NCI-H2081 (cell line): ENCODE results near the gene TRAPPC1.

Experiments used
- DNase-seq, 2 experiments: peaks; one replicate each; lab custom pipeline; 2025; lab: John Stamatoyannopoulos, UW

The TRAPPC1 gene

DNA sequence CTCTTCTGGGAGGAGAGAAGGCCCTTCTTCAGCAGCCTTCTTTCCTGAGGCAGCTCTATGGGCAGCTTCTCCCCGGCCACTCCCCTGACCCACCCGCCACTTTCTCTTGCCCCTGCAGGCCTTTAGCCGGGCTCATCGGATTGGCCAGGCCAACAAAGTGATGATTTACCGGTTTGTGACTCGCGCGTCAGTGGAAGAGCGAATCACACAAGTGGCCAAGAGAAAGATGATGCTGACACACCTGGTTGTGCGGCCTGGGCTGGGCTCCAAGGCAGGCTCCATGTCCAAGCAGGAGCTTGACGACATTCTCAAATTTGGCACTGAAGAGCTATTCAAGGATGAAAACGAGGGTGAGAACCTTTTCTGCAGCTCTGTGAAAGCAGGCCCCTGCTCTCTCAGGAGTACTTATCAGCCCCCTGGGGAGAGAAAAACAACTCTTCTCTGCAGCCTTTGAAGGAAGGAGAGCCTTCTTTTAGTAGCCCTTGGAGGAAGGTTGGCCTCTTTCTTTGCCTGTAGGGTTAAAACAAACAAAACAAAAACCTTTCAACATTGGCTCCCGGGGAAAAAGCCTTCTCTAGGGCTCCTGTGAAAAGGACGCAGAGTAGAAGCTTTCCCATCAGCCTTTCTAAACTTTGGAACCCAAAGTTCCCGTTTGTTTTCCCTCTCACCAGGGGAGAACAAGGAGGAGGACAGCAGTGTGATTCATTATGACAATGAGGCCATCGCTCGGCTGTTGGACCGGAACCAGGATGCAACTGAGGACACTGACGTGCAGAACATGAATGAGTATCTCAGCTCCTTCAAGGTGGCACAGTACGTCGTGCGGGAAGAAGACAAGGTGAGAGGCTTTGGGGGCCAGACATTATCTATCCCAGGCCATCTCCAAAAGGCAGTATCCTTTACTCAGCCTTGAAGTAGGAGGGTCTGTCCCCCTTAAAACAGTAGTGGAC is 28.3 kb downstream of the TRAPPC1 start:
- DNase-seq = no peak

DNA sequence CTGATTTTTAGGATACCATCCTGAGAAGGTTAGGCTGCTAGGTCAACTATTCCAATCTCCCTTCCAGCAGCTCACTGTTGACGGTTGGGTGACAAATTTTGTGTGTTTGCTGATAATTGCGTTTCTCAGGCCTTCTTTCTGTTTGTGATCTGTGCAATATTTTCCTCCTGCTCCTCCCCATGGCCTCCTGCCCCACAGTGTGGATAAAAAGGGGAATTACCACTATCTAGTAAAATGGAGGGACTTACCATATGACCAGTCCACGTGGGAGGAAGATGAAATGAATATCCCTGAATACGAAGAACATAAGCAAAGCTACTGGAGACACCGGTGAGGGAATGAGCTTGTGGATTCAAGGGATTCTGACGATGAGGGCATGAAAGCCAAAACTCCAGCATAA is 34.0 kb downstream of the TRAPPC1 start:
- no peak for DNase-seq

DNA sequence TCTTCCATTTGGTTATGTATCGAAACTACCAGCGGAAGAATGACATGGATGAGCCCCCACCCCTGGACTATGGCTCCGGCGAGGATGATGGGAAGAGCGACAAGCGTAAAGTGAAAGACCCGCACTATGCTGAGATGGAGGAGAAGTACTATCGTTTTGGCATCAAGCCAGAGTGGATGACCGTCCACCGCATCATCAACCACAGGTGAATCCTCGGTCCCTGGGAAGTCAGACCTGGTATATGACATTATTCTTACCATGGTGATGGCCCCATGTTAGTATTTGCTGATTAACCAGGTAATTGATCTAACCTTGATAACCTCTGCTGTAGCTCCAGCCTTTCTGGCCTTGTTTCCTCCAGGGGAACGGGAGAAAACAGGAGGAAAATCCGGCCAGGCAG is 34.7 kb downstream of the TRAPPC1 start:
- no peak for DNase-seq

DNA sequence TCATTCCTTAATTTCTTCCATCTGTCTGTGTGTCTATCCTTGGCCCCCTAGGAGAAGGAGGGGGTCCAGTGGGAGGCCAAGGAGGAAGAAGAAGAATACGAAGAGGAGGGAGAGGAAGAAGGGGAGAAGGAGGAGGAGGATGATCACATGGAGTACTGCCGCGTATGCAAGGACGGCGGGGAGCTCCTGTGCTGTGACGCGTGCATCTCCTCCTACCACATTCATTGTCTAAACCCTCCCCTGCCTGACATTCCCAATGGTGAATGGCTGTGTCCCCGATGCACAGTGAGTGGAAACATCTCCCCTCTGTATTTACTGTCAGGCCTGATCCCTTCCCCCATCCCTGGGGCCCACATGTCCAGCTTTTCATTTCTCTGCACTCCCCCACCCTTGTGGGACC is 36.9 kb downstream of the TRAPPC1 start:
- DNase-seq = no peak

DNA sequence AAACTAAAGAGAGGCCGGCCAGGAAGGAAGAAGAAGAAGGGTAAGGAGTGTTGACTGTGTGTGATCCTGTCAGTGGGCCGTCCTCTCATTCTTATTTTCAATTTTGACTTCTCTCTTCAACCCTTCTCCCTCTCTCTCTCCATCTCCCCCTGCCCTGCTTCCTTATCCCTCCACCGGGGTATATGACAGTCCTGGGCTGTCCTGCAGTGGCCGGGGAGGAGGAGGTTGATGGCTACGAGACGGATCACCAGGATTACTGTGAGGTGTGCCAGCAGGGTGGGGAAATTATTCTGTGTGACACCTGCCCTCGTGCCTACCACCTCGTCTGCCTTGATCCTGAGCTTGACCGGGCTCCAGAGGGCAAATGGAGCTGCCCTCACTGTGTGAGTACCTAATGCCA is 37.5 kb downstream of the TRAPPC1 start:
- DNase-seq = no peak

DNA sequence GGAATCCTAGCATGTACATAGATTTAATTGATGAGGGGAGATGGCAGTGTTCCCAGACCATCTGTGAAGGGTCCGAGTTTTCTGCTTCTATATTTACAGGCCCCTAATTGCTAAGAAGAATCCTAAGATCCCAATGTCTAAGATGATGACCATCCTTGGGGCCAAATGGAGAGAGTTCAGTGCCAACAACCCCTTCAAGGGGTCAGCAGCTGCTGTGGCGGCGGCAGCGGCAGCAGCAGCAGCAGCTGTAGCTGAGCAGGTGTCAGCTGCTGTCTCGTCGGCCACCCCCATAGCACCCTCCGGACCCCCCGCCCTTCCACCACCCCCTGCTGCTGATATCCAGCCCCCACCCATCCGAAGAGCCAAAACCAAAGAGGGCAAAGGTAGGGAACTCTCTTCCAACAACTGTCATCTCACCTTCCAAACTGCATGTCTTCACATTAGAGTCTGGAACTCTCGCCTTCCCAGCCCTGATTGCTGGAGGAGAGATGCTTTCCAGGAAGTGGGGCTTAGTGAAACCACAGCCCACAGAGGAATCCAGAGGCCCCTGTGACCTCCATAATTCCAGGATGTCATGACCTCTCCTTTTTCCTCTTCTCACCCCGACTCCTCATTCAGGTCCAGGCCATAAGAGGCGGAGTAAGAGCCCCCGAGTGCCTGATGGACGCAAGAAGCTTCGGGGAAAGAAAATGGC is 38.4 kb downstream of the TRAPPC1 start:
- no peak for DNase-seq

DNA sequence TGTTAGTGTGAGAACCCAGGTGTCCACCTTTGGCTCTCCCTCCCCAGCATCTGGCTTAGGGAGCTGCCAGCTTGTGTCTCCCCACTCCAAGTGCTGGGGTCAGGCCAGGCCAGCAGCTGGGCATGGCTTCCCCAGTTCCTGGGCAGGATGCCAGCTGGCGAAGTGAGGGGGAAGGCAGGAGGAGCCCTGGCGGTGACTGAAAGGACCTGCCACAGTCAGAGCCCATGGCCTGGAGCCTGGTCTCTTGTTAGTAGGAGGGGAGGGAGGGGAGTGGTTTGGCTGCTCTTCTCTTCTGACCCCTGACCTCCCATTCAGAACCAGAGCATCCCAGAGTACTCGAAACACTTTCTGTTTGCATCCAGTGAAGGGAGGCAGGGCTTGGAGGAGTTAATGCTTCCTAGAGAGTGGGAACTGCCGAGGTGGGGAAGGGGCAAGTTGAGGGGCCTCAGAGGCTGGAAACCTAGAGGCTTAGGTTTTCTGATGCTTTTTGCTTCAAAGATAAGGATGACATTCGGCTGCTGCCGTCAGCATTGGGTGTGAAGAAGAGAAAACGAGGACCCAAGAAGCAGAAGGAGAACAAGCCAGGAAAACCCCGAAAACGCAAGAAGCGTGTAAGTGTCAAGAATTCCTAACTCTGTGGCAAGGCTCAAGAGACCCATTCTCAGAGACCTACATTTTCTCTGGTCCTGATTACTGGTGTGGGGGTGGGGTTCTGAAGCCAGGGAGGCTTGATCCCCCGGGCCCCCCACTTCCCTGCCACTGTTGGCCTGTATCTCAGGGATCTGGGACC is 42.4 kb downstream of the TRAPPC1 start:
- DNase-seq = peak; percentile 91 to 95

DNA sequence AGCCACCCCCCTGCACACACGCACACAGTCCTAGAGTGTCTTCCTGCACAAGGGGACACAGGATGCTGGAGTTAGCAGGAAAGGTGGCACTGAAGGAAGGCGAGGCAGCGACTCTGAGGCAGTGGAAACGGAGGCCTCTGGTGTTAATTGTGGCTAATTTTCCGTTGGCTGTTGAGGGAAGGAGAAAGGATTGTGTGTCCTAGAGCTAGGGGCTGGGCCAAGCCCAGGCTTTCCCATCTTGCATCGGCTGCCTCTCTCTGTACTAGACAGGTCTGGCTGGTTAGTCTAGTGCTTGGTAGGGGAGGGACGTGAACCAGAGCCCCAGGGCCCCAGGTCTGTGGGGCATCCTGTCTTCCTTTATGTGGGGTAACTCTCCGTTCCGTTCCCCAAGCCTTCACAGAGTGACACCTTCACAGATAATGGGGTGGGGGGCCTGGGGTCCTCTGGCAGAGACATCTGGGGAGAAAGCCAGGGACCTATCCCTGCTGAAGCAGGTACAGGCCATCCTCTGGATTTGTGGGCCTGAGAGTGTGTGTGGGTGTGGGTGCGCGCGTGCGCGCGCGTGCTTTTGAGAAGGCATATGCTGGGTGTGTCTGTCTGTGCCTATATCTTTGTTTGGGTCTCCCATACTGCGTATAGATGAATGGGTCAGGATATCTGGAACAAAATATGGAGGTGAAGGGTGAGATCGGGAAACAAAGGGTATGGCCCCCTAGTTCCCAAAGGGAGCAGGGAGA is 43.4 kb downstream of the TRAPPC1 start, which contains the start of gene CHD3:
TSS of gene CHD3 (plus strand) at position 606 of the 737 bp plus-strand sequence. CDS start 212 bp downstream, outside the sequence.
- DNase-seq = peak in 1 of 2 experiments; percentile 49

DNA sequence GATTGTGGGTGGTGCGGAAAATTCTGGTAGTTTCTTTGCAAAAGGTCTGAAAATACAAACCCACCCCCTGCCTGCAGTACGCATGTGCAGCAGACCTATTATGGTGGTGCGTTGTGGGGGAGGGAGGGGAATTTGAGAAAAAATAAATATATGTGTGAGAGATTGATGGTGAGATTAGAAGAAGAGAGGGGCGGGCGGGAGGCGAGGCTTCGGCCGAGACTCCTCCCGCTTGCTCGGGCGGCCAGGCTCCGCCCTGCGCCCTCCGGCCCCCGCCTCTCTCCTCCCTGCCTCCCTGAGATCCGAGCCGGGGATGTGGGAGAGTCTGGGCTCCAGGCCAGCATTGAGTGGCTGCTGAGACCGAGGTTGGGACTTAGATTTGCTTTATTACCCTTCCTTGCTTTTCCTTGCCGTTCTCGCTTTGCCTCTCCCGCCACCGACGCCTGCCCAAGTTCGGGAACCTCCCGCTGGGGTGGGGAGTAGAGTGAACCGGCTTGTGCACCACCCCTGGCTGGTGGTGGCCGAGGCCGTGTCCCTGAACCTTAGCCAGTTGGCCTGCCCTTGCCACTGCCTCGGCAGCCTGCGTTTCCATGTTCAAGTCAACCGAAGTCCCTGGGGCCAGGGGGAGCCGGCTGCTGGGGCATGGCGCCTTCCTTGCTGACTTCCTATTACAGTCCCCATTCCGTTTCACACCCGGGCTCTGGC is 44.1 kb downstream of the TRAPPC1 start:
- DNase-seq = peak; percentile 89 to 92

DNA sequence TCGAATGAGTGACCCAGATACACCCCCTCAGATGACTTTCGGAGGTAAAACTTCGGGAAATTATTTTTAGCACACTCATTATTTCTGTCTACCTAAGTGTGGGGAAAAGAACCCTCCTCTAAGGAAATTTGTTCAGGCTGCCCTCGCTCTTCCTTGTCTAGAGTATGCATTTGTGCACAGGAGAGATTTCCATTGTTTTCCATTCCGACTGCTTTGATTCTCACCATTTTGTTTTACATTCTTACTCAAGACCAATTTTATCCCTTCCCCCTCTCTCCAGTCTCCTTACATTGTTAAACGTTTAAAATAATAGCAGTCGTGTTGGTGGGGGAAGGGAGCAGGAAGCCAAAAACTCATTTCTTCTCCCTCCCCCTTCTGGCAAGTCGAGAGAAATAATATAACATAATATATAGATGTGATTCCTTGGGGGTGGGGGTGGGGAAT is 44.7 kb downstream of the TRAPPC1 start:
- DNase-seq = no peak

DNA sequence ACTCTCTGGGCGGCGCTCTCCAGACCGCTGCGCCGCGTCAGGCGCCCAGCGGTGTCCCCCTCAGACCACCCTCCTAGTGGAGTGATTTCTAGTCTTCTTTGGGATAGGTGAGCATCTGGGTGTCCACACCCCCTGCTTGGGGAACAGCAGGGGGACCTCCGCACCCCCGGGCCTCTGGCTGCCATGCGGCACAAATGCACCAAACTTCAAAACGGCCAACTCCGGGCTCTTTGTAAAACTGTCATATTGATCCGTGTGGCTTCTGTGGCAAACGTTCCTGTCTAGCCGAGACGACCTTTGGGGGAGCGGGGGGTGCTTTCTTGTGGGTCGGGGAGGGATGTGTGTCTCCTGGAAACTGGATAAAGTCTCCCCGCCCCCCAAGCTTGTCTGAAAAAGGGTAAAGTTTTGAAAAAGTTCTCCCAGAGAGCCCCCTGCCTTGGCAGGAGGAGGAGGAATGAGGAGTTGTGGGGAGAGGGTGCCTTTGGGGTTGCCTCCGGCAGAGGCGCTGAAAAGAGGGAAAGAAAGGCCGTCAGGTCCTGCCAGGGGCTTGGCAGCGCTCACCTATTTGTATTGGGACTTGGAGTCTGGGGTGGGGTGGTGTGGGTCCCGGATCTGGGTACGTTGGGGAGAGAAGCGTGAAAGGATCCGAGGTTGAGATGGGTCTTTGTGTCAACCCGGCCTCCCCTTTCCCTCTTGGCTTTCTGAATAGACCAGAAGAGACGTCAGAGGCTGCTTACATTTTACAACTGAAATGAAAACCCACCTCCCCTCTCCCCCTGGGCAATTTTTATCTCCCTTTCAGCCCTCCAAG is 45.3 kb downstream of the TRAPPC1 start:
- DNase-seq = peak in 1 of 2 experiments; percentile 53

DNA sequence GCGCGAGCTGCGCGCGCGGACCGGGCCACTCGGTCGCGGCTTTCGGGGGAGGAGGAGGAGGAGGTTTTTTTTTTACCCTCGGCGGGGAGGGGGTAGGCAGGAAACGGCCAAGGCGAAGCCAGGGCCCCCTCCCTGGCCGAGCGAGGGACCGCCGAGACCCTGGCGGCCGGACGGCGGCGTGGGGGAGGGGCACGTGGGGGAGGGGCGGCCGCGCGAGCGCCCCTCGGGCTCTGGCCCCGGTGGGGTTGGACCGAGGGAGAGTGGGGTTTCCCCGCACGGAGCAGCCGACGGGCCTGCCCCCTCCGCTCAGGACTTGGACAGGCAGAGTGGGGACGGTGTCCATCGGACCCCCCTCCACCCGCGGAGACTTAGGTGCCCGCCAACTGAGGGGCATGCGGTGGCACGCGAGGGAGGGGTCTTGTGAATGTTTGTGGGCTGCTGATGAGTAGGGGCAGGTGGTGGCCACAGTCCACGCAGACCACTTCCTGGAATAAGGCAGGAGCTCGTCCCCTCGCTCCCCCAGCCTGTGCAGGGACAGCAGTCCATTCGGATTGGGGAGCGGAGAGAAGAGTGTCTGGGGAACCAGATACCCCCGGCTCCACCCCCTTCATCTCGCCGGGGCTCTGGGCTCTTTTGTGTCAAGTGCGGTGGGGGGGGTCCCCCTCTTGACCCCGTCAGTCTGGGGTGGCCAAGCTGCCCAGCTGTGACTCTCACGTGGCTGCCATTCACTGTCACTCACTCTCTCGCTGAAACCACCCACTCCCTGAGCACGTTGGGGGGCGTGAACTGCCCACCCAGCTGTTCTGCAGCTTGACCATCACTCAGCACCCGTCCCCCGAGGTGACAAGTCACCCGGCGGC is 46.1 kb downstream of the TRAPPC1 start:
- DNase-seq = peak in 1 of 2 experiments; percentile 67

DNA sequence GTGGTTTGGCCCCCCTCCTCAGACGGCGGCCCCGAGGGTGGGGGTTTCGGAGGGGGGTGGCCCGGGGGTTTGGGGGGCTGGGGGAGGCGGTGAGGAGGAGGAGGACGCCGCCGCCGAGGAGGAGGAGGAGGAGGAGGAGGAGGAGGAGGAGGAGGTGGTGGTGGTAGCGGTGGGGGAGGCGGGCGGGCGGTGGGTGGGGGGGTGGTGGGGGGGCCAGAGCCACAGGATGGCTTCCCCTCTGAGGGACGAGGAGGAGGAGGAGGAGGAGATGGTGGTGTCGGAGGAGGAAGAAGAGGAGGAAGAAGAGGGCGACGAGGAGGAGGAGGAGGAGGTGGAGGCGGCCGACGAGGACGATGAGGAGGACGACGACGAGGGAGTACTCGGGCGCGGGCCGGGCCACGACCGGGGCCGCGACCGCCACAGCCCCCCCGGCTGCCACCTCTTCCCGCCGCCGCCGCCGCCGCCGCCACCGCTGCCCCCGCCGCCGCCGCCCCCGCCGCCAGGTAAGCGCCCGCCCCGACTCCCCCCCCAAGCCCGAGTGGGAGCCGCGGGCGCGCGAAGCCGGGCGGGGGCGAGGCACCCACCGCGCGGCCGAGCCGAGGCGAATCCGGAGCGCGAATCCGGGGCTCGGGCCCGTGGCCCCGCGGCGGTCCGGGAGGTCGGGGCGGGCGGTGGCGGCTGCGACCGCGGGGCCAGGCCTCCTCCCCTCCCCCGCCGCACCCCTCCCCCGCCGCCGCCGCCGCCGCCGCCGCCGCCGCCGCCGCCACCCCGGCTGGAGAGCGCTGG is 47.0 kb downstream of the TRAPPC1 start:
- no peak for DNase-seq

DNA sequence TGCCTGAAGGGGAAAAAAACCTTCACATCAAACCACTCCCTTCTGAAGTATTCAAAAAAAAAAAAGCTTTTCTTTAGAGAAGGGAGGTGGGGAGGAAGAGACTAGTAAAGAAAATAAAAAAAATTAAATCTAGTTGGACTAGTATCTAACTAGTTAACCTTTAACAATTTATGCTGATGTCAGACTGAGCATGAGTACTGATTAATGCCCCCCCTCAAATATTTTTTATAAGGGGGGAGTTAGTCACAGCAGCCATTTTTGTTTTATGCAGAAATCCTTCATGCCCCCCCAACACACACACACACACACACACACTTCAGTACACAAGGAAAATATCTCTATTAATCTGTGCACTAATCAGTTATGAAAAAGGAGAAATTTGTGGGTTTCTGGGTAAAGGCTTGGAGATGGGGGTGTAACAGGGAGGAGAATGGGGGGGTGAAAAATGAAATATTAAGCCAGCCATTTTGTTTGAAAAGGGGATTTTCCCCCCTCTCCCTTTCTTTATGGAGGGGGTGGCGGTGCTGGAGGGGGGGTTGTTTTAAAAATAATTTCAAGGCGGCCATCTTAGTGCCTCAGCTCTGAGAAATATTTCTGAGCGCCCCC is 47.9 kb downstream of the TRAPPC1 start:
- DNase-seq = peak in 1 of 2 experiments; percentile 37

DNA sequence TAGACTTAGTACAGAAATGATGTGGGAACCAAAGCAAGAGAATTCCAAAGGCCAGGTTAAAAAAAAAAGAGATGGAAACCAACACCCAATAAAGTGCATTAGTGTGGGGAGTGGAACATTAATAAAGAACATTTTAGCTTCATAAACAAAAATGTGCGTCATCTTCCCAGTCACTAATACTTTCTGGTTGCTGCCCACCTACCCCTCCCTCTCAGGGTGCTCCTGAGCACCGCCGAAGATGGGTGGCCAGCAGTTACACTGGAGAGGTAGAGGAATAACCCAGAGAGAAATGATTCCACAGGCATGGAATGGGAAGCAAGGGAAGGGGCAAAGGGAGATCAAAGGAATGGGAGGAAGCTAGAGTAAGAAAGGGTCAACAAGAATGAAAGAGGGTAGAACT is 49.1 kb downstream of the TRAPPC1 start:
- peak in 1 of 2 experiments; percentile 15 for DNase-seq

DNA sequence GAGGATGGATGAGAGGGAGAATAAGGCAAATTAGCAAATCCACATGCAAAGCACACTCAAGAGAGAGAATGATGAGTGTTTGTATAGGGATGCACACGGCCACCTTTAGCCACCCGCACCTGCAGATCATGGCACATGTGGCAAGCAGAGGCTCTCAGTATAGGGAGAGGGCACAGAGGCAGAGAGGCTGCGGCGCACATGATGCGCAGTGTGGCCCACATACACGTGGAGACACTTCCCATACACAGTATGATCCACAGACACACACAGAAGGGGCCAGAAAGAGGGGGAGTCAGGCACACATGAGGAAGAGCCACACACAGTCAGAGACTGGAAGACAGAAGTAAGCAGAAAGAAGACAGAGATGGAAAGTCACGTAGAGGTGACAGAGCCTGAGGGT is 49.7 kb downstream of the TRAPPC1 start:
- peak in 1 of 2 experiments; percentile 64 for DNase-seq

DNA sequence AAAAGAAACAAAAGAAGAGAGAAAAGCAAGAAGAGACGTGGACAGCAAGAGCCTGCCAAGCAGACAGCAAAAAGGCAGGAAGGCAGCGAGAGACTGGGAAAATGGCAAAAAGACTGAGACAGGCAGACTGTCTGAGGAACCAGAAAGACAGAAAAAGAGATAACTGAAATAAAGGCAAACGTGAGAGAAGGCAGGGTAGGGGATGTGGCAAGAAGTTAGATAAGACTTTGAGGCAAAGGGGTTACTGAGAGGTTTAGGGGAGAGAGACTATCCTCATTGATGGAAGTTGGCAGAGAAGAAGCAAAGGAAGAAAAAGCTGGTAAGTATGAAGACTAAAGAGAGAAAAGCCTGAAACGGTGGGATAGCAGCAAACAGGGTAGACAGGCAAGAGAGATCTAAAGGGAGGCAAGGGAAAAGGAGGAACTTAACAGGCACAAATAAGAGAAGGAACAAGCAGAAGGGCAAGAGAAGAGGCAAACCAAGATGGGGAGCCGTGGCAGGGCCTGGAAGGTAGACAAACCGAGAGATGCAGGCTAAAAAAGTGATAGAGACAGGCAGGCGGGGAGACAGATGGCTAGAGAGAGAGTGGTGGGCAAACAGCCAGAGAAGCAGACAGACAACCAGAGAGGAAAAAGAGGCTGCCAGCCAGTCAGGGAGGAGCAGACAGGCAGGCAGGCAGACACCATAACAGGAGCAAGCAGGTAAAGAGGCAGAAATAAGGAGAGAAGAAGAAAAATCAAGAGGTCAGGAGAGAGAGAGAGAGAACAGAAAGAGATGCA is 50.3 kb downstream of the TRAPPC1 start:
- peak; percentile 49 to 69 for DNase-seq
